SK-N-SH (cell line): ENCODE data around the gene USP2.

ENCODE experiments used
- CTCF ChIP-seq: fragments of 200-600 bp; sonication (generic); IDR thresholded peaks from 2 replicates; pipeline ENCODE4 v1.6.1; 2017; ENCODE audit warnings: antibody characterized with exemption, mild to moderate bottlenecking, moderate library complexity
- EP300 ChIP-seq, 2 experiments: IDR thresholded peaks; 2 replicates each; pipeline versions ENCODE4 v1.4.0 to v1.6.1; 2012; ENCODE audit warnings: borderline replicate concordance in 1 of 2, low read depth in 1 of 2, low read length in 1 of 2
- JUND ChIP-seq: IDR thresholded peaks from 2 replicates; pipeline ENCODE4 v1.4.0; 2012
- MEF2A ChIP-seq: IDR thresholded peaks from 2 replicates; pipeline ENCODE4 v1.4.0; 2012; ENCODE audit warnings: low read depth, borderline replicate concordance
- POLR2AphosphoS5 ChIP-seq: IDR thresholded peaks from 2 replicates; pipeline ENCODE4 v1.6.1; 2012; ENCODE audit warnings: low read depth, low read length
- RAD21 ChIP-seq: IDR thresholded peaks from 2 replicates; pipeline ENCODE4 v1.6.1; 2012; ENCODE audit warnings: mild to moderate bottlenecking, low read length
- REST ChIP-seq: IDR thresholded peaks from 2 replicates; pipeline ENCODE4 v1.6.1; 2012; ENCODE audit warnings: mild to moderate bottlenecking, low read depth, low read length, moderate library complexity
- RFX5 ChIP-seq: IDR thresholded peaks from 2 replicates; pipeline ENCODE4 v1.6.1; 2012; ENCODE audit warnings: mild to moderate bottlenecking, improper control_type of control experiment, low read length
- RXRA ChIP-seq: IDR thresholded peaks from 2 replicates; pipeline ENCODE4 v1.4.0; 2012; ENCODE audit warnings: low read depth, mild to moderate bottlenecking, borderline replicate concordance
- TAF1 ChIP-seq: IDR thresholded peaks from 2 replicates; pipeline ENCODE4 v1.6.1; 2012; ENCODE audit warnings: low read depth, mild to moderate bottlenecking, low read length, moderate library complexity, borderline replicate concordance
- USF2 ChIP-seq: fragments of 150-350 bp; IDR thresholded peaks from 2 replicates; pipeline ENCODE4 v1.6.1; 2017; ENCODE audit warnings: antibody characterized with exemption, low read length, low read depth, borderline replicate concordance

GRCh38 chr11:119419246-119419645 is 37.8 kb upstream of the USP2 start:
- TF ChIP-seq JUND (no peak), REST (no peak), CTCF (no peak), TAF1 (no peak), USF2 (no peak), RAD21 (no peak), EP300 (IDR thresholded peaks at IDR 0.05; ENCODE audit: borderline replicate concordance in 1 of 2, low read depth in 1 of 2, low read length in 1 of 2) (no peak), RFX5 (no peak), MEF2A (no peak), POLR2AphosphoS5 (no peak), RXRA (no peak)
